Measurements from ENCODE around the gene DSPP. TPM values are rescaled to one million over a fixed set of nuclear protein-coding genes. Genes with fewer than 3 reads are reported as not detected.

The DSPP gene
- total RNA-seq, 4 donors from 2014 or later = not detected

GRCh38 chr4:87575408-87575807 is 32.9 kb upstream of the DSPP start:
- TF ChIP-seq POLR2A (IDR thresholded peaks at IDR 0.05) = no peak
- no peak for TF ChIP-seq CTCF (IDR thresholded peaks at IDR 0.05 in 4 of 5, conservative IDR thresholded peaks at IDR 0.05 in 1 of 5)
- no peak for ATAC-seq
- in situ Hi-C loops (cut with MboI; ENCODE audit: low sequenced_read_pairs in 4 of 4) (no loop called here), intact Hi-C loops (cut with DNase I; ENCODE audit: low total_unique reads) (no loop called here)
- no peak for DNase-seq
- Histone ChIP-seq H3K27me3 (no peaks in the 10 kb centered on the region), H3K27ac (no peak overlapping the region), H3K36me3 (no peaks in the 10 kb centered on the region), H3K9me3 (no peaks in the 10 kb centered on the region), H3K4me1 (no peaks in the 10 kb centered on the region), H3K4me3 (no peak overlapping the region)

GRCh38 chr4:87575983-87576382 is 32.3 kb upstream of the DSPP start:
- H3K27ac ChIP-seq = no peak overlapping the region
- TF ChIP-seq POLR2A (IDR thresholded peaks at IDR 0.05) = no peak
- TF ChIP-seq CTCF (IDR thresholded peaks at IDR 0.05 in 4 of 5, conservative IDR thresholded peaks at IDR 0.05 in 1 of 5) = no peak
- no peaks in the 10 kb centered on the region for H3K36me3 ChIP-seq
- DNase-seq (no peak), ATAC-seq (no peak)
- intact Hi-C loops (cut with DNase I; ENCODE audit: low total_unique reads) = no loop called here
- no peak overlapping the region for H3K4me3 ChIP-seq
- no peaks in the 10 kb centered on the region for H3K4me1 ChIP-seq
- no peaks in the 10 kb centered on the region for H3K27me3 ChIP-seq
- in situ Hi-C loops (cut with MboI; ENCODE audit: low sequenced_read_pairs in 4 of 4) = no loop called here
- H3K9me3 ChIP-seq = no peaks in the 10 kb centered on the region

GRCh38 chr4:87579478-87579877 is 28.9 kb upstream of the DSPP start:
- H3K4me1 ChIP-seq = no peaks in the 10 kb centered on the region
- TF ChIP-seq CTCF (IDR thresholded peaks at IDR 0.05 in 4 of 5, conservative IDR thresholded peaks at IDR 0.05 in 1 of 5) (no peak), POLR2A (IDR thresholded peaks at IDR 0.05) (no peak)
- no peak overlapping the region for H3K4me3 ChIP-seq
- H3K27me3 ChIP-seq = no peaks in the 10 kb centered on the region
- in situ Hi-C loops (cut with MboI; ENCODE audit: low sequenced_read_pairs in 4 of 4) (no loop called here), intact Hi-C loops (cut with DNase I; ENCODE audit: low total_unique reads) (no loop called here)
- no peaks in the 10 kb centered on the region for H3K36me3 ChIP-seq
- ATAC-seq (no peak), DNase-seq (no peak)
- H3K27ac ChIP-seq = no peak overlapping the region
- H3K9me3 ChIP-seq = no peaks in the 10 kb centered on the region

GRCh38 chr4:87580057-87580456 is 28.3 kb upstream of the DSPP start:
- no peak for DNase-seq
- H3K4me1 ChIP-seq = no peaks in the 10 kb centered on the region
- no peaks in the 10 kb centered on the region for H3K27me3 ChIP-seq
- in situ Hi-C loops (cut with MboI; ENCODE audit: low sequenced_read_pairs in 4 of 4) = no loop called here
- no peaks in the 10 kb centered on the region for H3K9me3 ChIP-seq
- H3K4me3 ChIP-seq = no peak overlapping the region
- no peak for ATAC-seq
- H3K36me3 ChIP-seq = no peaks in the 10 kb centered on the region
- no peak overlapping the region for H3K27ac ChIP-seq
- intact Hi-C loops (cut with DNase I; ENCODE audit: low total_unique reads) = no loop called here
- no peak for TF ChIP-seq CTCF (IDR thresholded peaks at IDR 0.05 in 4 of 5, conservative IDR thresholded peaks at IDR 0.05 in 1 of 5)
- TF ChIP-seq POLR2A (IDR thresholded peaks at IDR 0.05) = no peak

- Histone ChIP-seq H3K4me1 (no peaks in the 10 kb centered on the region), H3K9me3 (no peaks in the 10 kb centered on the region), H3K4me3 (no peak overlapping the region), H3K27ac (no peak overlapping the region), H3K27me3 (no peaks in the 10 kb centered on the region), H3K36me3 (no peaks in the 10 kb centered on the region)
- intact Hi-C loops (cut with DNase I; ENCODE audit: low total_unique reads) = no loop called here
- in situ Hi-C loops (cut with MboI; ENCODE audit: low sequenced_read_pairs in 4 of 4) = no loop called here
- DNase-seq = no peak
- TF ChIP-seq CTCF (IDR thresholded peaks at IDR 0.05 in 4 of 5, conservative IDR thresholded peaks at IDR 0.05 in 1 of 5) (no peak), POLR2A (IDR thresholded peaks at IDR 0.05) (no peak)
- ATAC-seq = no peak
Measured at GRCh38 chr4:87584222-87584908, 24.0 kb upstream of the DSPP start.

All from gastrocnemius medialis (tissue), 4 donors.